ENCODE data around the gene CNTNAP5.

CNTNAP5 gene

DNA sequence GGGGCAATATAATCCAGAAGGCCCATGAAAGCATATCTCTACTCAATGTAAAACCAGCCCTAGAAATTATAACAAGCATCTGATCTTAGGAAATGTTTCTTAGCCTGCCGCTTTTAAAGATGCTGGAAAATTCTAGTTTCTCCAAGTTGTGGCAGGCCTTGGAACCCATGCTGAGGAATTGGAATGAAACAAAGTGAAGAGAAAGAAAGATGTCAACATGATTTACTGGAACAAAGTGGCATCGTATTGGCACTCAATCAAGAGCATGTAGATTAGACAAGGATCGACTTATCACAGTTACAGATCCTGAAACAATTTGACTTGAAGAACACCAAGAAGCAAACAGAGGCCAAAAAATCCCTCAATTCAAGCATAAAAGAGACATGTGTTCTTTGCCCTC lies 28.7 kb downstream of the CNTNAP5 start:
- DNase-seq (ENCODE audit: low read depth in 1 of 2, low spot score in 1 of 2) = no peak

DNA sequence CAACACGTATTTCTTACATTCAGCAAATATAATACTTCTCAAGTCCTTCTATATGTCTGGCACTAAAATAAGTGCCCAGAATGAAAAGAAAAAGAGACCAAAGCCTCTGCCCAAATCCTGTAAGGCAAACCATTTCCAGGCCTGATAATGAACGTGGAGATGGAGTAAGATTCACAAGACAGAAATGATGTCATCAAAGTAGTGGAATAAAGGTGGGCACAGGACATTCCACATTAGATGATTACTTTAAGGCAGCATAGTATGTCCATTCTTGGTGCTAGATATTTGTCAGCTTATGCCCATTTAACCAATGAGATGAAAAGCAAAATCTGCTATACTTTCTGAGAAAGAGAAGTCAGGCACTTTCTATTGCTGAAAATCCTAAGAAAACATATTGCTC lies 38.5 kb downstream of the CNTNAP5 start:
- no peak for DNase-seq (ENCODE audit: low read depth in 1 of 2, low spot score in 1 of 2)

DNA sequence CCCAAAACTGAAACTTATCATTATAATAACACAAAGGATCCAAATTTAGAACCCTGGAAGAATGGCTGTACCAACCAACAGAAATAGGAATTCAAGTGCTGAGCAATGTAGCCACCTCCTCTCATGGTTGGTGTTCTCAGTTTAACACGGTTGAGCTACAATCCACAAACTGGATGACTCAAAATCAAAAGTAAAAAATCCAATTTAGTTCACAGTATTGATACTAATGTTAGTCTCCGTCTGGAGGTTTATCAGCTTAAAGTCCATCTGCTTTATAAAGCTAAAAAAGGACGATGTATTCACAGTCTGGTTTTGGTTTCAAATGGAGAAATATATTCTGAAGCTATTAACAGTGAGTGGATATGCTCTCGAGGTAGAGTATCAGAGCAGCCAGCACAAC lies 40.5 kb downstream of the CNTNAP5 start:
- no peak for DNase-seq (ENCODE audit: low read depth in 1 of 2, low spot score in 1 of 2)

DNA sequence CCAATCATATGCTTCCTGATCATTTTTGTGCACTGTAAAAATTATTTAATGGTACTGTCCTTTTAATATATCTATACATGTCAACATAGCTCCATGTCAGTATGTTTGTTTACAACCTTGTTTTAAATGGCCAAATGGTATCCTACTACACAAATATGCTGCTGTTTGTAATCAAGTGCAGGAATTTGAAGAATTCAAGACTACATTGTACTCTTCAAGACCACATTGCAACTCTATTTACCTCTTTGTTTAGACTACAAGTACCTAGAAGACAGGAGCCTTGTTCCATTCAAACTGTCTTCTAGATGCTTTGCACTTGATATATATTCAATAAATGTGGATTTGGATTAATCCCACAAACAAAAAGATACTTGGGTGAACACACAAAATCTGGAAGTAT lies 41.7 kb downstream of the CNTNAP5 start:
- no peak for DNase-seq (ENCODE audit: low read depth in 1 of 2, low spot score in 1 of 2)

DNA sequence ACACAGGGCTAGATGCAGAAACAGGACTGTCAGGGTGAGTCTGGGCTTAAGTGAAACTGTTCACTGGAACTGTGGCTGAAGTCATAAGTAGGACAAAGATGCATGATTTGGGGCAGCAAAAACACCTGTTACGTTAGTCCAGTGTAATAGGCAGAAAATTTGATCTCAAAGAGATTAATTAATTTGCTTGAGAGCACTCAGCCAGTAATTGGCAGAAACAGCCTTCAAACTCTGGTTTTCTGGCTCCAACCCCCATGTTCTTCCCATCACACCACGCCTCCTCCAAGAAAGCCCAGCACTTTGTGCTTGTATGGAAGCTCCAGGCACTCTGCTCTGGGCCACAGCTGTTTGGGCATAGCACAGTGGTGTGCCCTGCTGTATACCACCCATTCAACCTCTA lies 54.0 kb downstream of the CNTNAP5 start:
- DNase-seq (ENCODE audit: low read depth in 1 of 2, low spot score in 1 of 2) = no peak

DNA sequence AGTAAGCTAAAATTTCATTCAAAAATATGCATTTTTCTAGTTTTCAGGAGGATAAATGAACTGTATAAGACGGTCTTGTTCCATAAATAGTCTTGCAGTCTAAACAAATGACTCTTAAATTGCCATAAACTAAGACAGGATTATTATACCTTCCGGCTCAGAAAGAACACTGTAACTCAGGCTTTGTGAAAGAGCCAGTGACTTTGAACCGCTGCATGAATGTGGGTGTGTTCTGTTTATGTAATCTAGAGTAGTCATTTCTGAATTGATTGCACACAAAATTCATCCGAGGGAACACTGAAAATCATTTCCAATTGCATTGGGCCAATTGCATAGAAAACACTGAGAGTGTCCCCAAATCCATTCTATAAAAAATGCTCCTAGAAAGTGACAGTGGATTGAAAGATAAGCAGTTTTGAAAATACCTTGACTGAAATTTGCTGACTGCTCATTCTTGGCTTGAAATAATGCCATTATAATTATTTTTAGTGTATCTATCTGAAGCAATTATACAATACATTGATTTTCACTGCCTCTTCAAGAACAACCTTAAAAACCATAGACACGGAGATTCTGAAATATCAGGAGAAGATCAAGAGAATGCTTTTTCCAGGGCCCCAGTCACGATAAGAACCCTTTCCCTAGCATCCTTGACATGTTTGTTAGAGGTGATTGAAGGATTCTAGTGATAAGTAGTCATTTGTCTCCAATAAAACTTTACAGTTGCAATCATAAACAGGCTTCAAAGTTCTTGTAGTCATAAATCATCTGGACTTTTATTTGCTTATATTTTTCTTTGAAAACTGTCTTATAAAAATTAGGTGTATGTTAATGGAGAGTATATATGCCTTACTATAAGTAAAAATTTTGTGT lies 55.4 kb downstream of the CNTNAP5 start:
- DNase-seq (ENCODE audit: low read depth in 1 of 2, low spot score in 1 of 2) = no peak

DNA sequence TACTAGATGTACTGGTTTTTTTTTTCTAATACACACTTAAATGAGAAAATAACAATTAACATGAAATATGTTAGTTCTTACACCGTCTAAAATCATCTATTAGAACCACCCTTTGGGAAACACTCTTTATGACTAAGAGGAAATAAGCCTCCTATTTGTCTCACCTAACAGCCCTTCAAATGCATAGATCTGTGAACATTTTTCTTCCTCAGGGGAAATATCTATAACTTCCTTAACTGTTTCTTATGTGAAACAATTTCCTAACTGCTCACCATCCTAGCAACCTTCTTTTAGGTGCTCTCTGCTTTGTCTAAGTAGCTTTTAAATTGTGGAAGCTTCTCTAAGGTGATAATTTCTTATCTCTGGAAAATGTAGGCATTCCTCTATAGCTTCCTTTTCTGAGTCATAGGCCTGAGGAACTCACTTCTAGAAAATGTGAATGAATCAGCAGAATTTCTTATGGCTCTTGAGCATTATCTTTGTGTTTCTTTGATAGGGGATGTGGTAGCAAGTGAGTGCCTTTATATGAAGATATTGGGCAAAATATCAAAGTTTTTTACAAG lies 56.1 kb downstream of the CNTNAP5 start:
- DNase-seq (ENCODE audit: low read depth in 1 of 2, low spot score in 1 of 2) = no peak

DNA sequence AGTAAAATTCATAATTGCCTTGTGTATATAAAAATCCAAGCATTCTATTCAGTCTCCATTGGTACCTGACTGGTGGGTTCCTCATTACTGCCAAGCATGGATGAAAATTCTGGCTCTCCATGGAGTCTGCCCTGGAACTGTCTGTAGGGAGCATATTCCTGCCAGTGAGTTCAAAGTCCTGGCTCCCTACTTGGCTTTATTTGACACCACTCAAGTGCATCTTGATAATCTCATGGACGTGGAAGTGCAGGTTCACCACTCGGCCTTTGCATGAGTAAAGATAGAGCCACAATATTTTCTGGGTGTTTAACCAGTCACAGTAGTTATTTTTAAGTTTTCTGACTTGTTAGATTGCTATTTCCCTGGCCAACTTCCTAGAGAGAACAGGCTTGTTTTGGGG lies 63.5 kb downstream of the CNTNAP5 start:
- no peak for DNase-seq (ENCODE audit: low read depth in 1 of 2, low spot score in 1 of 2)

DNA sequence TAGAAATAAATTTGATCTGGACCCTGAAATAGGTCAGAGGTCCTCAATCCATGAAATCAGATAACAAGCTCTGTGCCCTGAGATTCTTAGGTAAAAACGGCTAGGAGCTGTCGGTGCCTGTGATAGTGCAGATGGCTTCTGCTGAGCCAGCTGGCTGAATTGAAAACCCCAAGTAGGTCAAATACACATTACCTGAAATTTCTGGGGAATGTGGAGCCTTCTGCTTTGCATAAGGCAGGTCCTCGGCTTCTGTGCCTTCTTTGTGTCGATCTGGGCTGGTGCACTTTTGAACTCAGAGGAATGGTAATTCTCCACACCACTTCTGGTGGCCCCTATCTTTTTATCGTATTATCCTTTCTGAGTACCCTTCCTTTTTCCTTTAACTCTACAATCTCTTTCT lies 66.6 kb downstream of the CNTNAP5 start:
- DNase-seq (ENCODE audit: low read depth in 1 of 2, low spot score in 1 of 2) = no peak

DNA sequence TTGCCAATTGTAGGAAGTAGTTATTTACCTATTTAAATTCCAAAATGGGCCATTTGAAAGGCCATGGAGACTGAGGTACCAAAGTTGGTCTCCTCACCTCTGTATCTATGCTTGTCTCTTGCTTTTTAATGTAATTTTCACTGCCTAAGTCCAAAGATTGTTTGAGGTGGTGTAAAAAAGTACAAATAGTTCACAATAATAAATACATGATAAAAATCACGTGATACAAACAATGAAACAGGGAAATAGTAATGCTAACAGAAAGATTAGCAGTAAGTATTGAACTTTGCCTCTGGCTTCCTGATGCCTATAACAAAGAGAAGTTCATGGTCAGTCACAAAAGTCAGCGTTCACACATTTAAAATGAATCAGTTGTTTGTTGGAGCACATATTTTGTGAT lies 67.6 kb downstream of the CNTNAP5 start:
- DNase-seq (ENCODE audit: low read depth in 1 of 2, low spot score in 1 of 2) = no peak

DNA sequence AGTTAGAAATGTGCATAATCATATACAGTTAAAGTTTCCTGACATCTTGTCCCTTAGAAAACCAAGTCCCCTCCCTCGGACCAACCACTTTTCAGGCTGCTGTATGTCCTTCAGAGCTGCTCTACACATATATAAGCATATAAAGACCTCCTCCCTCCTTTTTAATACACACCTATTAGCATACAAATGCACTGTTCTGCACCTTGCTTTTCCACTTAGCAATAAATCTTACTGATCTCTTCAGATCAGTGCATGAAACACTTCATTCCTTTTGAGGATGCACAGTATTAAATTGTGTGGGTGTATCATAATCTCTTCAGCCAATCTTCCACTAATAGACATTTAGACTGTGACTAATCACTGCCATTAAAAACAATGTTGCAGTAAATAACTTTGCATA lies 79.8 kb downstream of the CNTNAP5 start:
- no peak for DNase-seq (ENCODE audit: low read depth in 1 of 2, low spot score in 1 of 2)

DNA sequence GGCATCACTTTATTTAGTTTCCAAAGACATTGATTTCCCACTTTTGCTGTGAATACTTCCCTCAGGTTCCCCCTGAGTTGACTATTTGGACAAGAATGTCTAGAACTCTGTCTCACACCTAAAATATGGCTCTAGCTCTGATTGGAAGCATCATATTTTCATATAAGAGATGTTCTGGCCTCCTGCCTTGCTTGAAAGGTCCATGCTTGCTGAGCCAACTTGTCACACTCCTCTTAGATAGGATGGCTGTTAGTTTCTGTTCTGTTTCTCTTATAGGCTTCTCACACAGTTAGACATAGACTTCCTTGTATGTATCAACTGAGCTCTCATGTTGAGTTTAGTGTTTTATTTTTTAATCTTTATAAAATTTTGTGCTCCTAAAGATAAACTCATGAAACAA lies 87.1 kb downstream of the CNTNAP5 start:
- no peak for DNase-seq (ENCODE audit: low read depth in 1 of 2, low spot score in 1 of 2)

DNA sequence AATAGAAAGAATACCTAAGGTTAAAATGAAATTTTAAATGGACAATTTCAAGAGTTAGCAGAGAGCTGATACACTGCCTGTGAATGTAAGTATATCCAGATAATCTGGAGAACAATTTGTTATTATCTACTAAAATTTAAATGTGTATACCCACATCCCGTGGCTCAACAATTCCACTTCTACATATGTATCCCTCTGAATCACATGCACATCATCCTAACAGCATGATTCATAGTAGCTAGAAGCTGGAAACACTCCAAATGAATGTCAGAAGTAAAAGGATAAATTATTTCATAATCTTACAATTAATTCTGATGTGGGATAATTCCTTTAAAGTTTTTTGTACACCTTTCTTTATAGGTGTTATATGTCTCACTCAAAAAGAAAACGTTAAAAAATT lies 87.9 kb downstream of the CNTNAP5 start:
- no peak for DNase-seq (ENCODE audit: low read depth in 1 of 2, low spot score in 1 of 2)

DNA sequence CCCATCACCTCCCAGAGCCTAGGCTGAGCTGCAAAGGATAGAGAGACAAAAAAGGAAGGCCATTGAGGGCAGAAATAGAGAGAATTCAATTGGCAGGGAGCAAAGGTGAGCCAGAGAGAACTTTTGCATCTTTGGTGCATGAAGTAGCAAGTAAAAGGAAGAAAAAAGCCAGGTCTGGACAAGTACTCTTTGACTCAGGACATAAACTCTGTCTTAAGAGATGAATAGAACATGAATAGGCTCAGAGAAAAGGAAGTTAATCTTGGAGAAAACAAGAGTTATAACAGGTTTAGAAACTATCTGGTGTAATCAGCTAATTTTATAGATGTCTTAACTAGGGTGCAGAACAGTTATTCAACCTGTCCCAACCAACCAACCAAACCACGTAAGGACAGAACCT lies 95.2 kb downstream of the CNTNAP5 start:
- no peak for DNase-seq (ENCODE audit: low read depth in 1 of 2, low spot score in 1 of 2)

DNA sequence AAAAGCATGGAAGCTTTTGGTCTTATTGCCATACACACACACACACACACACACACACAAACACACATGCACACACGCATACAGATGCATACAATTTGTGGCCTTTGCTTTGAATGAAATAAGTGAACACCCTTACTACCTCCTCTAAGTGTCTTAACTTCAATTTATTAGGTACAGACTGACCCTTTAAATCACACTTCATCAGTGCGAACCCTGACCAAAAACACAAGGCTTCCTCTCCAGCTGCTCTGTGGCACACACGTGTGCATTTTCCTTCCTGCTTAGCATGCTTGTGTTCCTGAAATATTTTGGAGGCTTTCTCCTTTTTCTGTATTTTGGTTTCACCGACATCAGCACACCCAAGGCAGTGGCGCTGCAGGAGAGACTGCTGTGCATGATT lies 96.0 kb downstream of the CNTNAP5 start:
- DNase-seq (ENCODE audit: low read depth in 1 of 2, low spot score in 1 of 2) = no peak

DNA sequence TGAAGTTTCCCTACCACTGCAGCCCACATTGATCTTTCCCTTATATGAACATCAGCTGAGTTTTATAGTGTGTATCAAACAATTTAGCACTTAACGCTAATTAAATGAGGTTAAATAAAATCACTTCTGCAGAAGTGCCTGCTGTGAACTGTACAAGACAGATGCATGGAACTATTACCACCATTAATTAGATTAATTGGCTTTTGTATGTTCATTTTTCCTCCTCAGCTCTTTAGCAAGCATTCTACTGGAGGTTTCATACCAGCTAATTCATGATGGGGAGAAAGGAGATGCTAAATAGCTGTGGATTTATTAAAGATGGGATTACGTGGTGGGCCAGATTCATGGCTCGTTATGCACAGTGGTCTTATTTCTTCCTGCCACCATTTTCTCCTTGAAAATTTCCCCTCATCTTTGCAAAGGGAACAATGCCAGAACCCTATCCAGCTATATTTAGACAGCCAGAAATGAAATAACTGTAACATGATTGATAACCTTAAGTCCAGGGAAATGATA lies 96.7 kb downstream of the CNTNAP5 start:
- DNase-seq (ENCODE audit: low read depth in 1 of 2, low spot score in 1 of 2) = no peak

DNA sequence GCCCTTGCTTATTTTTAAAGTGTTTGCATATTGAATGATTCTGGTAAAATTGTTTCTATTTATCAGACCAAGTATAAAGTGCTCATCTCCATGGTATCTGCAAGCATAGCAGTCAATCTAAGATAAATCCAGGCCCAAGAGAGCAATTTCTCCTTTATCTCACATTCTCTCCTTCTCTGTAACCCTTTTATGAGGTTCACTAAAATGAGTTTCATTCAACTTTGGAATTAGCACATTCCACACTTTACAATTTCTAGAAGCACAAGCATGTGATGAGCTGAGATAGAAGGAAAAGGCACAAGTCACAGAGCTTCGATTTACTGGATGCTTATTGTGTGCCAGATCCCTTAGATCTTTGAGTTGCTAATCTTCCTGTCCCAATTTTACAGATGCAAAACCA lies 97.3 kb downstream of the CNTNAP5 start:
- no peak for DNase-seq (ENCODE audit: low read depth in 1 of 2, low spot score in 1 of 2)

DNA sequence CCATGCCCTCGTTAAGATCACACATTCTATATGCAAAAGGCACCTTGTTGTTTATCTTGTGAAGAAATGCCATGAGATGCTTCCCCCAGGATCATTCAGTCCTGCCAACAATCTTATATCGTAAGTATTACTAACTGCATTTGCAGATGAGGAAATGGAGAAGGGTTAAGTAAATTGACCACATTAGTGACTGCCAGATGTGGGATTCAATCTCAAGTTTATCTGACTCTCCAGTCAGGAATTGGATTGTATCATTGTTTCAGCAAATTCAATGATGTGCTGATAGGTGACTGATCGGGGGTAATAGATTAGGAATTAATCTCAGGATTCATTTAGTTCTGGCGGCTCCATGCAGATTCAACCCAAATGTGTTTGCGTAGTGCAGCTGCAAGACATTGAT lies 106.2 kb downstream of the CNTNAP5 start:
- DNase-seq (ENCODE audit: low read depth in 1 of 2, low spot score in 1 of 2) = no peak

DNA sequence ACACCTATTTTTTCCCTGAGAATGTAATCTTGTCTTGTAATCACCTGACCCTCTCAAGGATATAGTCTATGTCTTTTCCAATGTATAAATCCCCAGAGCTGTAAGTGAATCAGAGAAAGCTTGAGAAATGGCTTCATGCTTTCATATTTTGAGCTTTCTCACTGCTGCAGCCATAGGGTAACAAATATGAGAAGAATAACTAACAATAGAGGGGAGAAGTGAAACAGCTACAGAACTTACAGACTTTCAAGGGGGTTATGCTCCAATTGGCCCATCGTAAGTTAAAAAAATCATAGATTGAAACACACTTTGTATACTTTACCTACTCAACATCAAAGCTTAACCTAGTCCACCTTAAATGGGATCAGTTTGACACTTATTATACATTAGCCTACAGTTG lies 111.0 kb downstream of the CNTNAP5 start:
- DNase-seq (ENCODE audit: low read depth in 1 of 2, low spot score in 1 of 2) = no peak

DNA sequence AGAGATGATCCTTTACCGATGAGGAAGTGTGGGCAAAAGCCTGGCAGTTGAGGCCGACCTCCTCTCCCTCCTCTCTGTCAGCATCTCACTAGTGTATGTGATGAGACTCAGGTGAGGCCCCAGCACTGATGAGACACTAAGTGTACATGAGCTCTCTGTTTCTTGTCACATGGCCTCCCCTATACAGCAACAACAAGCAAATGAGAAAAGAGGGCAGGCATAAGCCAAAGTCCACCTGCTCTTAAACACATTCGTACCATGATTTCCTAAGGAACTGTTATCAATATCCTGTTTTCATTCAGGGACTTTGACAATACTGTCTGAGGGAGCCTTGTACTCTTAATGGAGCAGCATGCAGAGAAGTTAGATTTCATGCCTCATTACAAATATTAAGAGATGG lies 113.0 kb downstream of the CNTNAP5 start:
- DNase-seq (ENCODE audit: low read depth in 1 of 2, low spot score in 1 of 2) = no peak

DNA sequence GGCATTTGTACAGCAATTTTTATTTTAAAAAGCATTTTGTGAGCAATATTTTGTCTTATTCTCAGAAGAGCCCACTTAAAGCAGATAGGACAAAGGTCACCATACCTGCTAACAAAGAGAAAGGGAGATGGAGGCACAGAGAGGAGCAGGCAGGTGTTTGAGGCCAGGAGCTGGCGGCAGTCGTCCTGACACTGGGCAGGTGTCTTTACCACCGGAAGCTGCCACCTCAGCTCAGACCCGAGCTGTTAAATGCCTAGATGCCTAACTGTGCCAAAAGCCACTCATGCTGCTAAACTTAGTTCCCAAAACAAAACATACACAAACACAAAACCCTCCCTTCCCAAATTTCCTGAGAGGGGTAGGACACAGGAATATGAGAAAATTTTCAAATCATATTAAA lies 120.9 kb downstream of the CNTNAP5 start:
- DNase-seq (ENCODE audit: low read depth in 1 of 2, low spot score in 1 of 2) = no peak

DNA sequence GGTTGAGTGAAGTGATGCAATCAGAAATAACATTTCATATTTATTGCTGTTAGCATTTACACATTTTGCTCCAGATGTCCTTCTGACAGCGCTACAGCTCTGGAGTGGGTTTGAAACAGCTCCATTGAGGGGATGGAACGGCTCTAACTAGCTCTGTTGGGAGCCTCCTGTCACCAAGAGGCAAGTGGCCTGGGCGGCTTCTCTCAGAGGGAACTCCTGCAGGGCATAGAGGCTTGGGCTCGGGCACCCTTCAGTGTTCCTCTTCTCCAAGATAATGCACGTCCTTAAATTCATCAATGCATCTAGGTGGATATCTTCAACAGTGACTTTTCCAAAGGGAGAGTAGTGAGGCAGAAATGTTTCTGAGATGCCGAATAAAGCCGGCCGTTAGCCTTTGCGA lies 122.5 kb downstream of the CNTNAP5 start:
- no peak for DNase-seq (ENCODE audit: low read depth in 1 of 2, low spot score in 1 of 2)

DNA sequence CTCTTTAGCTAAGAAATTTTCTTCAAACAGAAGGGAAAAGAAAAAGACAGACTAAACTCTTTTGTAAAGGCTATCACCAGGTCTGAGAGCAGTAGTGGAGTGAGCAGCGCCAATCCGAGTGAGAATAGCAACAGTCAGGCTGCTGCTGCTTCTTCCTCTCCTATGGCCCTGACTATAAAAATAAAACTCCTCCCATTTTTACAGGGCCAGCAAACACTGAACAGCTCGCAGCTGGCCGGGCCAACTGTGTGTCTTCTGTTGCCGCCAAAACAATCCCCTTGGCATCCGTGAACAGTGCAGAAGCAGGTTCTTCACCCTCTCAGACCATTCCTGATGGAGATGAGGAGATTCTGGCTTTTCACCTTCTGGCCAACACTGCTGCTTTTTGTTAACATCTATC lies 124.5 kb downstream of the CNTNAP5 start:
- no peak for DNase-seq (ENCODE audit: low read depth in 1 of 2, low spot score in 1 of 2)

Data from activated CD4-positive, alpha-beta T cell treated with anti-CD3 and anti-CD28 coated beads, Interleukin-2, amount 50 U/mL, for 24 hours (primary cell).